Measurements from ENCODE around the gene GH1. TPM values are rescaled to one million over a fixed set of nuclear protein-coding genes. Genes with fewer than 3 reads are reported as not detected.
"Not testable (repeated sequence)": the region's sequence is repeated elsewhere in the genome, so short reads cannot be mapped to it uniquely, and the experiment has no call there.

The GH1 gene
- total RNA-seq, 1 experiment from 2014 or later = not detected

- POLR2A ChIA-PET = no interaction called here
- BruUV-seq (replicated peaks) = no TSS peak
- Histone ChIP-seq H3K9me3 (ENCODE audit: control insufficient read depth, insufficient read depth, low read depth, low read length) (no peaks in the 10 kb centered on the region), H3K4me1 (ENCODE audit: control insufficient read depth, insufficient read depth, low read length) (no peaks in the 10 kb centered on the region), H3K4me3 (ENCODE audit: low read depth in 2 of 2, low read length in 2 of 2) (no peak overlapping the region), H3K27ac (ENCODE audit: low read length) (no peak overlapping the region), H3K27me3 (ENCODE audit: control insufficient read depth, insufficient read depth, low read length) (no peaks in the 10 kb centered on the region), H3K36me3 (ENCODE audit: control insufficient read depth, insufficient read depth, low read length) (no peaks in the 10 kb centered on the region)
- intact Hi-C loops (cut with micrococcal nuclease; ENCODE audit: unreplicated experiment) = no loop called here
- in situ Hi-C loops (cut with HindIII; ENCODE audit: low pct_unique_long_range_greater_than_20kb, low sequenced_read_pairs) = no loop called here
- ATAC-seq (no peak), DNase-seq (ENCODE audit: low read depth, low spot score) (no peak)
- CTCF ChIA-PET = no interaction called here
- TF ChIP-seq, protein P1, sequence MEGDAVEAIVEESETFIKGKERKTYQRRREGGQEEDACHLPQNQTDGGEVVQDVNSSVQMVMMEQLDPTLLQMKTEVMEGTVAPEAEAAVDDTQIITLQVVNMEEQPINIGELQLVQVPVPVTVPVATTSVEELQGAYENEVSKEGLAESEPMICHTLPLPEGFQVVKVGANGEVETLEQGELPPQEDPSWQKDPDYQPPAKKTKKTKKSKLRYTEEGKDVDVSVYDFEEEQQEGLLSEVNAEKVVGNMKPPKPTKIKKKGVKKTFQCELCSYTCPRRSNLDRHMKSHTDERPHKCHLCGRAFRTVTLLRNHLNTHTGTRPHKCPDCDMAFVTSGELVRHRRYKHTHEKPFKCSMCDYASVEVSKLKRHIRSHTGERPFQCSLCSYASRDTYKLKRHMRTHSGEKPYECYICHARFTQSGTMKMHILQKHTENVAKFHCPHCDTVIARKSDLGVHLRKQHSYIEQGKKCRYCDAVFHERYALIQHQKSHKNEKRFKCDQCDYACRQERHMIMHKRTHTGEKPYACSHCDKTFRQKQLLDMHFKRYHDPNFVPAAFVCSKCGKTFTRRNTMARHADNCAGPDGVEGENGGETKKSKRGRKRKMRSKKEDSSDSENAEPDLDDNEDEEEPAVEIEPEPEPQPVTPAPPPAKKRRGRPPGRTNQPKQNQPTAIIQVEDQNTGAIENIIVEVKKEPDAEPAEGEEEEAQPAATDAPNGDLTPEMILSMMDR (IDR thresholded peaks at IDR 0.05) = no peak
- TF ChIP-seq, protein P2, sequence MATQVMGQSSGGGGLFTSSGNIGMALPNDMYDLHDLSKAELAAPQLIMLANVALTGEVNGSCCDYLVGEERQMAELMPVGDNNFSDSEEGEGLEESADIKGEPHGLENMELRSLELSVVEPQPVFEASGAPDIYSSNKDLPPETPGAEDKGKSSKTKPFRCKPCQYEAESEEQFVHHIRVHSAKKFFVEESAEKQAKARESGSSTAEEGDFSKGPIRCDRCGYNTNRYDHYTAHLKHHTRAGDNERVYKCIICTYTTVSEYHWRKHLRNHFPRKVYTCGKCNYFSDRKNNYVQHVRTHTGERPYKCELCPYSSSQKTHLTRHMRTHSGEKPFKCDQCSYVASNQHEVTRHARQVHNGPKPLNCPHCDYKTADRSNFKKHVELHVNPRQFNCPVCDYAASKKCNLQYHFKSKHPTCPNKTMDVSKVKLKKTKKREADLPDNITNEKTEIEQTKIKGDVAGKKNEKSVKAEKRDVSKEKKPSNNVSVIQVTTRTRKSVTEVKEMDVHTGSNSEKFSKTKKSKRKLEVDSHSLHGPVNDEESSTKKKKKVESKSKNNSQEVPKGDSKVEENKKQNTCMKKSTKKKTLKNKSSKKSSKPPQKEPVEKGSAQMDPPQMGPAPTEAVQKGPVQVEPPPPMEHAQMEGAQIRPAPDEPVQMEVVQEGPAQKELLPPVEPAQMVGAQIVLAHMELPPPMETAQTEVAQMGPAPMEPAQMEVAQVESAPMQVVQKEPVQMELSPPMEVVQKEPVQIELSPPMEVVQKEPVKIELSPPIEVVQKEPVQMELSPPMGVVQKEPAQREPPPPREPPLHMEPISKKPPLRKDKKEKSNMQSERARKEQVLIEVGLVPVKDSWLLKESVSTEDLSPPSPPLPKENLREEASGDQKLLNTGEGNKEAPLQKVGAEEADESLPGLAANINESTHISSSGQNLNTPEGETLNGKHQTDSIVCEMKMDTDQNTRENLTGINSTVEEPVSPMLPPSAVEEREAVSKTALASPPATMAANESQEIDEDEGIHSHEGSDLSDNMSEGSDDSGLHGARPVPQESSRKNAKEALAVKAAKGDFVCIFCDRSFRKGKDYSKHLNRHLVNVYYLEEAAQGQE (IDR thresholded peaks at IDR 0.05; ENCODE audit: insufficient read depth in 1 of 2, low read depth in 2 of 2, low read length in 1 of 2) = no peak
- TF ChIP-seq SIN3A (IDR thresholded peaks at IDR 0.05; ENCODE audit: borderline replicate concordance, insufficient read depth, low read depth, low read length) = no peak
- TF ChIP-seq TCF7L2 (IDR thresholded peaks at IDR 0.05; ENCODE audit: low read depth, low read length) = no peak
- no peak for TF ChIP-seq POLR2AphosphoS5 (IDR thresholded peaks at IDR 0.05; ENCODE audit: low read depth, low read length)
These were observed 7.0 kb upstream of the GH1 start for GRCh38 chr17:63925615-63926014.

DNA sequence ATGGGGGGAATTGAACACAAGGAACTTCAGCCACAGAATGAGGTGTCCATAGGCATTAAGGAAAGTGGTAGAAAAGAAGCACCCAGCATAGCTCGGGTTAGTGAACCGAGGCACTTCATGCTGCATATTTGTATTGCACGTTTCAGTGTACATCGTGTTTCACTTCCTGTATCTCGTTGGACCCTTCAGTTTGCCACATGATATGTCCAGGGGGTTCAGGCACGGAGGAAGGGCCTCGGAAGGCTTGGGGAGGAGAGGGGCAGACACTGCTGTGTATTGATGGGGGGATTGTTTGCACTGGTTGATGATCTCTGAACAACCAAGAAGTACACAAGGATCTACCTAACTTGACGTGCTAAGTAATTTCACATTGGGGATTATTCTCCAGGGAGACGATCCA lies 3.8 kb upstream of the GH1 start:
- H3K4me3 ChIP-seq (ENCODE audit: low read depth in 2 of 2, low read length in 2 of 2); ATAC-seq; in situ Hi-C loops (cut with HindIII; ENCODE audit: low pct_unique_long_range_greater_than_20kb, low sequenced_read_pairs); intact Hi-C loops (cut with micrococcal nuclease; ENCODE audit: unreplicated experiment); POLR2A ChIA-PET; H3K4me1 ChIP-seq (ENCODE audit: control insufficient read depth, insufficient read depth, low read length); H3K27me3 ChIP-seq (ENCODE audit: control insufficient read depth, insufficient read depth, low read length); DNase-seq (ENCODE audit: low read depth, low spot score); H3K9me3 ChIP-seq (ENCODE audit: control insufficient read depth, insufficient read depth, low read depth, low read length); H3K36me3 ChIP-seq (ENCODE audit: control insufficient read depth, insufficient read depth, low read length); H3K27ac ChIP-seq (ENCODE audit: low read length); BruUV-seq (replicated peaks): not testable (repeated sequence)
- CTCF ChIA-PET = interaction anchor here (0.6 kb wide), 1 partner anchor 10 kb away, joined by 4 read pairs; the partner anchor contains the start of gene CD79B

DNA sequence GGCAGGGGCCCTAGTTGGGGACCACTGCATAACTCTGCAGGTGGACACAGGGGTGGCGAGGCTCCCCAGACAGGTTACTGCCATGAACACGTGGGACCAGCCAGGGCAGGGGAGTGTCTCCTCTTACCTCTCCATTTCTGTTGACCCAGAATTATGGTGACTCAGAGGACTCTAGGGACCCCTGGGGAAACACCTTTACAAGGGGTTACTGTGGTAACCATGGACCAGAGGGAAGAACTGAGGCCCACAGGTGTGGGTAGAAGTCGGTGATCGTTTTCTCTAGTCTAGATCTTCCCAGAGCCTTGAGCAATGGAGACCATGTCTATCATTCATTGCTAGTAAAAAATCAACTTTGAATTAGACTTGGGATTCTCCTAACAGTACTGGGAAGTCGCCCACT lies 2.1 kb upstream of the GH1 start:
- DNase-seq (ENCODE audit: low read depth, low spot score); H3K36me3 ChIP-seq (ENCODE audit: control insufficient read depth, insufficient read depth, low read length); ATAC-seq; H3K9me3 ChIP-seq (ENCODE audit: control insufficient read depth, insufficient read depth, low read depth, low read length); H3K27ac ChIP-seq (ENCODE audit: low read length); POLR2A ChIA-PET; in situ Hi-C loops (cut with HindIII; ENCODE audit: low pct_unique_long_range_greater_than_20kb, low sequenced_read_pairs); H3K4me3 ChIP-seq (ENCODE audit: low read depth in 2 of 2, low read length in 2 of 2); intact Hi-C loops (cut with micrococcal nuclease; ENCODE audit: unreplicated experiment); H3K27me3 ChIP-seq (ENCODE audit: control insufficient read depth, insufficient read depth, low read length); BruUV-seq (replicated peaks); H3K4me1 ChIP-seq (ENCODE audit: control insufficient read depth, insufficient read depth, low read length): not testable (repeated sequence)
- CTCF ChIA-PET = interaction anchor here (0.7 kb wide), 1 partner anchor 811 kb away, joined by 7 read pairs; no protein-coding TSS in a partner anchor

- H3K4me1 ChIP-seq (ENCODE audit: control insufficient read depth, insufficient read depth, low read length); DNase-seq (ENCODE audit: low read depth, low spot score); BruUV-seq (replicated peaks); H3K4me3 ChIP-seq (ENCODE audit: low read depth in 2 of 2, low read length in 2 of 2); H3K9me3 ChIP-seq (ENCODE audit: control insufficient read depth, insufficient read depth, low read depth, low read length); H3K36me3 ChIP-seq (ENCODE audit: control insufficient read depth, insufficient read depth, low read length); intact Hi-C loops (cut with micrococcal nuclease; ENCODE audit: unreplicated experiment); H3K27ac ChIP-seq (ENCODE audit: low read length); in situ Hi-C loops (cut with HindIII; ENCODE audit: low pct_unique_long_range_greater_than_20kb, low sequenced_read_pairs); ATAC-seq; H3K27me3 ChIP-seq (ENCODE audit: control insufficient read depth, insufficient read depth, low read length): not testable (repeated sequence)
- CTCF ChIA-PET = interaction anchor here (0.6 to 2.9 kb wide), 9 partner anchors 9 to 408 kb away, joined by 3 to 14 read pairs (median 4); no protein-coding TSS in a partner anchor
- POLR2A ChIA-PET = interaction anchor here (0.5 kb wide), 1 partner anchor 17 kb away, joined by 10 read pairs; no protein-coding TSS in a partner anchor
These were observed 1.4 kb upstream of the GH1 start for GRCh38 chr17:63920050-63920449.

Measured in Panc1 (cell line).